22Rv1 (cell line): ENCODE results near the gene RAB11FIP5.

Experiments used
- CTCF ChIP-seq: fragments of 450-650 bp; IDR thresholded peaks from 2 replicates; pipeline ENCODE4 v1.5.1; 2017; ENCODE audit warnings: mild to moderate bottlenecking
- ZFX ChIP-seq: fragments of 450-650 bp; IDR thresholded peaks from 2 replicates; pipeline ENCODE4 v1.6.1; 2017; ENCODE audit warnings: antibody characterized with exemption, borderline replicate concordance

GRCh38 chr2:73071360-73072128 lies 41.2 kb downstream of the RAB11FIP5 start, which contains the start of gene SFXN5:
- no peak for TF ChIP-seq ZFX
- no peak for TF ChIP-seq CTCF
